Activated CD8-positive, alpha-beta memory T cell treated with anti-CD3 and anti-CD28 coated beads, Interleukin-2, amount 50 U/mL, for 24 hours (primary cell): Measurements from ENCODE around the gene RUFY2.
"Not testable (repeated sequence)": the region's sequence is repeated elsewhere in the genome, so short reads cannot be mapped to it uniquely, and the experiment has no call there.

Source experiments
- DNase-seq: peaks from one replicate; pipeline ENCODE4 v3.0.0-alpha.2; 2020; ENCODE audit errors: extremely low read depth

RUFY2 gene, protein sequence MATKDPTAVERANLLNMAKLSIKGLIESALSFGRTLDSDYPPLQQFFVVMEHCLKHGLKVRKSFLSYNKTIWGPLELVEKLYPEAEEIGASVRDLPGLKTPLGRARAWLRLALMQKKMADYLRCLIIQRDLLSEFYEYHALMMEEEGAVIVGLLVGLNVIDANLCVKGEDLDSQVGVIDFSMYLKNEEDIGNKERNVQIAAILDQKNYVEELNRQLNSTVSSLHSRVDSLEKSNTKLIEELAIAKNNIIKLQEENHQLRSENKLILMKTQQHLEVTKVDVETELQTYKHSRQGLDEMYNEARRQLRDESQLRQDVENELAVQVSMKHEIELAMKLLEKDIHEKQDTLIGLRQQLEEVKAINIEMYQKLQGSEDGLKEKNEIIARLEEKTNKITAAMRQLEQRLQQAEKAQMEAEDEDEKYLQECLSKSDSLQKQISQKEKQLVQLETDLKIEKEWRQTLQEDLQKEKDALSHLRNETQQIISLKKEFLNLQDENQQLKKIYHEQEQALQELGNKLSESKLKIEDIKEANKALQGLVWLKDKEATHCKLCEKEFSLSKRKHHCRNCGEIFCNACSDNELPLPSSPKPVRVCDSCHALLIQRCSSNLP

DNA sequence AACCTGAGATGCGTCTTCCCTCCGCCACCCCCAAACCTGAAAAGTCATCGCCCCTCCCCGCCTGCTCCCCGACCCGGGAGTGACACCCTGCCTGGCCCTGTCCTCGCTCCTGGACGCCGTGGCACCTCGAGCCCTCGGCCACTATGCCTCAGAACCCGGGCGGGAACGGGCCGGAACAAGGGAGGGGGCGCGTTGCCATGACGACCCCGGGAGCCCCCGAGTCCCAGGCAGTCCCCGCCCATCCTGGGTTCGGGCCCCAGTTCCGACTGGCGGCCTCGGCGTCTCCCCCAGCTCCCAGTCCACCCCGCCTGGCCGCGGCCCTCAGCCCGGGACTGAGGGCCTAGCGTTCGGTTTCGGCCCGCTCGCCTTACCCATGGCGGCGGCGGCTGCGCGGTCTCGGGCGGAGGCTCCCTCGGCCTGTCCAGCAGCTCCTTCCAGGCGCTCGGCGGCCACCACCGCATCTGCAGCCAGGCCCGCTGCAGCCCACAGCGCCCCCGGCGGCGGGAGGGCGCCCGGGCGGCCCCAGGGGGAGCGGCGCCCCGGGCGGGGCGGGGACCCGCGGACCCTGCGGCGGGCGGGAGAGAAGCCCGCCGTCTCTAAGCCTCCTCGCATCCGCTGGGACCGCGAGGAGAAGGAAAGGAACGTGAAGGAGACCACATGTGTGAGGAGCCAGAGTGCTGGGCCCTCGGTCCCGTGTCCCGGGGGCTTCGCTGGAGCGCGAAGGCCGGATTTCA, at the start of gene RUFY2:
RUFY2 (minus strand) TSS at position 463 of the 734 bp plus-strand sequence; CDS start at position 375, 88 bp downstream.
- DNase-seq, result peak; percentile 28

DNA sequence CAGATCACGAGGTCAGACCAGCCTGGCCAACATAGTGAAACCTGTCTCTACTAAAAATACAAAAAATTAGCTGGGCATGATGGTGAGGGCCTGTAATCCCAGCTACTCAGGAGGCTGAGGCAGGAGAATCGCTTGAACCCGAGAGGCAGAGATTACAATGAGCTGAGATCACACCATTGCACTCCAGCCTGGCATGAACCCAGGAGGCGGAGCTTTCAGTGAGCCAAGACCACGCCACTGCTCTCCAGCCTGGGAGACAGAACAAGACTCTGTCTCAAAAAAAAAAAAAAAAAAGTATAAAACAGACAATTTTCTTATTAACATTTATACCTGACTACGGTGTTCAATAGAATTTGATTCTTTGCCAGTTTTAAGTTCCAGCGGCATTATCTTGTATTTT, 42.6 kb upstream of the RUFY2 start:
- DNase-seq, result not testable (repeated sequence)

DNA sequence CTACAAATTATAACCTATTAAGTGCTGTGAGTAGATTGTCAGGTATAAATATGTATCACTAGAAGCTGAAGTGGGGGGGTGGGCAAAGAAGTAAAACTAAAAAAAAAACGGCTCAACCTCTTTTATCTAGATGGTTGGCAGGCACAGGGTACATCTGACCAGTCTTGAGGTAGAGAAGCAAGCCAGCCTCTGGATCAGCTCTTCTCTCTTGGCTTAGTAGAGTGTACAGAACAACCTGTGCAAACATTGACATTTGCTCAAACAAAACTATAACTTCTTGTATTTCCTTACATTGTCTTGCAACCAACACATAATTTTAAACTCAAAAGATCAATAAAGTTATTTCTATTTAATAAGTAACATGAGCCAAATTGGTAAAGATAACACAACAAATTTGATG, 39.1 kb upstream of the RUFY2 start:
- DNase-seq, result no peak

DNA sequence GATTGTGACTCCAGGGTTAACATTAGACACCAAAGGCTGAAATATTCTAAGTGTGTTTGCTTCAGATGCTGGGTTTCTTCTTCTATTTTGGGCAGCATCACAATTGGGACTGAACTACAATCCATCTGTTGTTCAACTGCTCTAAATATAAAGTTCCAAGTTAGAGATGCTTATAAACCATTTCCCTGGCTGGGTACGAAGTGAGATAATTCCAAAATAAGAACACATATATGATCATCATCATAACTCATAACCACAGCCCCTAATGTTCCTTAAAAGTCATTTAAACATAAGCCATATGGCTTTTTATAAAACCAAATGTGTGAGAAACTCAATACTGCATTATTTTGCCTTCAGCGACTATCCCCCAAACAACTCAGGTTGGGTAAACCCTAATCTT, 35.9 kb upstream of the RUFY2 start:
- DNase-seq, result no peak

DNA sequence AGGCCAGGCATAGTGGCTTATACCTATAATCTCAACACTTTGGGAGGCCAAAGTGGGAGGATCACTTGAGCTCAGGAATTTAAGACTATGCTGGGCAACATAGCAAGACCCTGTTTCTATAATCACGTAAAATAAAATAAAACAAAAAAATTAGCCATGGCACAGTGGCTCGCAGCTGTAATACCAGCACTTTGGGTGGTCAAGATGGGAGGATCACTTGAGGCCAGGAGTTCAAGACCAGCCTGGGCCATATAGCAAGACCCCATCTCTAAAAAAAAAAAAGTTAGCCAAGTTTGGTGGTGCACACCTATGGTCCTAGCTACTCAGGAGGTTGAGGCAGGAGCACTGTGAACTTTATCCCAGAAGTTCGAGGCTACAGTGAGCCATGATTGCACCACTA, 33.8 kb upstream of the RUFY2 start:
- no peak for DNase-seq

DNA sequence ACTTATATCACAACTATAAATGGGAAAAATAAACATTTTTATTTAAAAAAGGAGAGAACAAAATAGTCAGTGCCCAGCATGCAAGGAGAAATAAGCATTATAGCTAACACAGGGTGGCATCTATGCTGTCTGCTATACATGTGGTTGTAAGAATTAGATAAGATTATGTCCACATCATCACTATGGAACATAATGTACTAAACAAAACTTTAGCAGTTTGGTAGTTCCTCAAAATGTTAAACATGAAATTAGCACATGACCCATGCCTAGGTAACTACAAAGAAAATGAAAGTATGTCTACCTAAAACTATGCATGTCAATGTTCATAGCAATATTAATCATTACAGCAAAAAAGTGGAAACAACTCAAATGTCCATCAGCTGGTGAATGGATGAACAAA, 28.7 kb upstream of the RUFY2 start:
- no peak for DNase-seq

DNA sequence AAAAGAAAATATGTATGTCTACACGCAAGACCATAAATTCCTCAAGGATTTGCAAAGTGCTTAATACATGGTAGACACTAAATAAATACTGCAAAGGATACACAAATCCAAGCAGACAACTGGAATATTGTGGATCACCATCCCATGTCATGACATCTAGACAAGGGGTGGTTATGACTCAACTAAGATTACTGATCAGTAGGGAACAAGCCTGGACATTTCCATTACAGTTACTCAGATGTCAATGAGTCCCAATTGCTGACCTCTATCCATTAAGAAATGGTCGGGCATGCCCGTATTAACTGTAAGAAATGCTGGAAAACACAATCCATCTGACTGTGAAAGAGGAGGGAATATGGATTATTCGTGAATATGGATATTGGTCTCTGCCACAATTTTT, 27.6 kb upstream of the RUFY2 start:
- DNase-seq, result no peak

DNA sequence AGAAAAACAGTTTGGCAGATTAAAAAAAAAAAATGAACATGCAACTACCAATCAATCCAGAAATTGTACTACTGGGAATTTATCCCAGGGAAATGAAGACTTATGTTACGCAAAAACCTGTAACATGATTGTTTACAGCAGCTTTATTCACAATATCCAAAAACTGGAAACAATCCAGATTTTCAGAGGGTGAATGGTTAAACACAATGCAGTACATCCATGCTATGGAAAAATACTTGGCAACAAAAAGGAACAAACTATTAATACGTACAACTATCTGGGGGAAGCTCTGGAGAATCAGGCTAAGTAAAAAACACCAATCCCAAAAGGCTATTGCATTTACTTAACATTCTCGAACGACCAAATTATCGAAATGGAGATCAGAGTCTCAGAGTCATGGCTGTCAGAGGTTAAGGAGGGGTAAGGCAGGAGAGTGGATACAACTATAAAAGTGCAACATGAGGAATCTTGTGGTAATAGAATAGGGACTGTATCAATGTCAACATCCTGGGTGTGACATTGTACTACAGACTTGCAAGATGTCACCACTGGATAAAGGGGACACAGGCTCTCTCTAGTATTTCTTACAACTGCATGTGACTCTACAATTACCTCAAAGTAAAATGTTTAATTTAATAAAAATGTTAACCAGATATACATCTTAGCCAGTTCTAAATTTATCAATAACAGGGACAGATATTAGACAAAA, 21.5 kb upstream of the RUFY2 start:
- DNase-seq, result no peak

DNA sequence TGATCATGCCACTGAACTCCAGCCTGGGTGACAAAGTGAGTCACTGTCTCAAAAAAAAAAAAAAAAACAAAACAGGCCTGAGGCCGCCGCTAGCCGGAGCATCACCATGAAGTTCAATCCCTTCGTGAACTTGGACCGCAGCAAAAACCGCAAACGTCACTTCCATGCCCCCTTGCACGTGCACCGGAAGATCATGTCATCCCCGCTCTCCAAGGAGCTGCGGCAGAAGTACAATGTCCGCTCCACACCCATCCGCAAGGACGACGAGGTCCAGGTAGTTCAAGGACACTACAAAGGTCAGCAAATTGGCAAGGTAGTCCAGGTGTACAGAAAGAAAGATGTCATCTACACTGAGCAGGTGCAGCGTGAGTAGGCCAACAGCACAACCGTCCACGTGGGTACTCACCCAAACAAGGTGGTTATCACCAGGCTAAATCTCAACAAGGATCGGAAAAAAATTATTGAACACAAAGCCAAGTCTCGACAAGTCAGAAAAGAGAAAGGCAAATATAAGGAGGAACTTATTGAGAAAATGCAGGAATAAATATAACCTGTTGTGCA, 17.5 kb upstream of the RUFY2 start:
- DNase-seq, result no peak

DNA sequence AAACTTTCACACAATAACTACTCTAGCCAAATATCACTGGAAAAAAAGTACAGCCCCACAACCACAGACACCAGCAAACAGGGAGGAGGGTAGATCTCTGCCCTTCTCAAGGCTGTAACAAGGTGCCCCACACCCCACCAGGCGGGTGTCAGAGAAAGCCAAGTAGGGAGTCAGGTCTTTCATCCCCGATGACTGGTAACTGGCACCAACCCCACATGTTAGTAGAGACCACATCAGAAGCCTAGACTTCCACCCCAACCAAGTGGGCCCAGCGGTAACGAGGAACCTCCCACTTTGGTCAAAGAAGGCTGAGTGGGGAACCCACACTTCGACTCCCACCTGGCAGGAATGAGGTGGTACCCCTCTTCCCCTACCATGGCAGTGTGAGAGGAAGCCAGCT, 16.4 kb upstream of the RUFY2 start:
- peak; percentile 2 for DNase-seq

DNA sequence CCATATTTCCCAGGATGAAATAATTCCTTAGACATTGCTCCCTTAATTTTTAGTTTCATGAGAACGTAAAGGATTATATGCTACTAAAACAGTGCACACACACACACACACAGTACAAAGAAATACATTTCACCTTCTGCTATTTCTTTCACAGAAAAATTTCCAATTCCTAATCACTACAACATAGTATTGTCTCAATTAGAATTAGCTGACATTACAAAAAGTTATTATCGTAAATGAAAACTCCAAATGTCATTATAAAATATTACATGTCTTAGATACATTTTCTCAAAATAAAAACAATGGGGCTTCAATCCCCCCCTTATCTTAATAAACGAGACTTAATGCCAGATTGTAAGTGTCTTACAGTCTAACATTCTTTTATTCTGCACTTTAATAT, 12.3 kb upstream of the RUFY2 start:
- no peak for DNase-seq

DNA sequence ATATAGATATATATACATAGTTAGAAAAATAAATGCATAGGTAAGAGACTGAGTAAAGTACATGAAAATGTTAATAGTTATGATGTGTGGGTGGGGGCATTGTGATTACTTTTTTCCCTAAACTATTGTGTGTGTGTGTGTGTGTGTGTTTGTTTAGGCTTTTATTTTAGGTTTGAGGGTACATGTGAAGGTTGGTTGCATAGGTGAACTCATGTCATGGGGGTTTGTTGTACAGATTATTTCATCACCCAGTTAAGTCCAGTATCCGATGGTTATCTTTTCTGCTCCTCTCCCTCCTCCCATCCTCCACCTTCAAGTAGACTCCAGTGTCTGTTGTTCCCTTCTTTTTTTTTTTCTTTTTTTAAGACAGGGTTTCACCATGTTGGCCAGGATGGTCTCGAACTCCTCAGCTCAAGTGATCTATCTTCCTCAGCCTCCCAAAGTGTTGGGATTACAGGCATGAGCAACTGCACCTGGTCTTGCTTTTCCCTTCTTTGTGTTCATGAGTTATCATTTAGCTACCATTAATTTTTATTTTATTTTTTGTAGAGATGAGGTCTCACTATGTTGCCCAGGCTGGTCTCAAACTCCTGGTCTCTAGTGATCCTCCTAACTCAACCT, 1.9 kb upstream of the RUFY2 start:
- DNase-seq, result no peak

DNA sequence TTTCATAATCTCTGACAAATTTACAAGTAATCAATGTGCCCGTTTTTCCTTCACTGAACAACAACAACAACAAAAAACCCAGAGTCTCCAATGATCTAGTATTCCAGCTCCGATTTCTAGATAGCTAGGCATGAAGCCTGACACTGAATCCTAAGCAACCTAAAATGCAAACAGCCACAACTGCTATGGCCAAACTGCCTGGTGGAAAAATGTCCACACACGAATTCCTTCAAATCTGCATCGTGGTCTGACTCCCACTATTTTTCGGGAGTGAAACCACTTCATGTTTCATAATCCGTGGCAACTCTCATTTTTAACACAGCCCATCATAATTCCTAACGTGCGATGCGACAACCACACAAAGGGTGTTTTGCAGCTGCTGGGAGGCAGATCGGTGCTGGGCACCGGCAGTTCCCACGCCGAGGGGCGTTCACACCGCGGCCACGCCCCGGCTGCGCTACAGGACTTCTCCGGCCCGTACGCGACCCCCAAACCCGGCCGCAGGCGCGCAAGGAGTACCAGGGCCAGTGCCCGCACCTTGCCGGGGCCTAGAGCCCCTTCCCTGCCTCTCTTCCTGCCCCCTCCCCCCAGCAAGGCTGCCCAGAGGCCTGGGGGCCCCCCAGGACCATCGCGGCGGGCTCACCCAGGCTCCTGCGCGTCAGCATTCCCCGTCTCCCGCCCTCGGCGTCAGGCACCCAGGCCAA, 814 bp downstream of the RUFY2 start:
- no peak for DNase-seq

DNA sequence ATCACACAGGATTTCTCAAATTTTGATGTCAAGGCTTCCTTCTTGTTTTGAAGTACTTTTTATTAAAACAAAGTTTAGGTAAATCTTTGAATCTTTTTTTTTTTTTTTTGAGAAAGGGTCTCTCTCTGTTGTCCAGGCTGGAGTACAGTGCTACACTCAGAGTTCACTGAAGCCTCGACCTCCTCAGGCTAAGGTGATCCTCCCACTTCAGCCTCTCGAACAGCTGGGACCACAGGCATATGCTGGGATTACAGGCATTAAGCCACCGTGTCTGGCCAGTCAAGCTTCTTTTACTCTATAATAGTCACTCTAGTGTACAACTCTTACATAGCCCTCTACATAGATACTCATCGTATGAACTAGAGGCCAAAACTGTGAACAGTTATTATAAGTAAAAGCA, 3.4 kb downstream of the RUFY2 start:
- DNase-seq, result no peak

DNA sequence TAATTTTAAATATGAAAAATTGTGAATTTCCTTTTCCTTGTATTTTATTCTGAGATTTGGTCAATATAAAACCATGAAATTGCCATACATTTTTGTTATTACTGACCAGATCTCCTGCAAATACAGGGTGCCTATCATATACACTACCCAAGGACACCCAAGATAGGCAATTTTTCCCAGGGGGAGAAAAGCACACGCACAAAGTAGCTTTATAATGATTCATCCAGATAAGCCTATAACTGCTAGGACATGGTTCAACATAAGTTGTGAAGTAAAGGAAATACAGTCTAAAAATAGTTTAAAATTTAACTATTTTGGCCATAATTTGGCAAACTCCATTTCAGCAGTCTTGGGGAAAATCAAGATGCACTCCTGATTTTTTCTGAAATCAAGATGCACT, 4.8 kb downstream of the RUFY2 start:
- DNase-seq, result no peak

DNA sequence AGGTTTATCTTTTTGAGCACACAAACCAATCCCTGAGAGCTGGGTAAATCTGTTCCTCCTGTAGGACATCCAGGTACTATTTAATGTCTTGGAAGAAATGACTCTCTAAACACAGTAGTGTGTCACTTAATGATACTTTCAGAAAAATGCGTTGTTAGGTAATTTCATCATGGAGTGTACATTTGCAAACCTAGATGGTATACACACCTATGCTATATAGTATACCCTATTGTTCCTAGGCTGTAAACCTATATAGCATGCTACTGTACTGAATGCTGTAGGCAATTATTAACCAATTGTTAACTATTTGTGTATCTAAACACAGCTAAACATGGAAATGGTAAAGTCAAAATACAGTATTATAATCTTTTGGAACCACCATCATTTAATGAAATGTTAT, 10.1 kb downstream of the RUFY2 start:
- no peak for DNase-seq

DNA sequence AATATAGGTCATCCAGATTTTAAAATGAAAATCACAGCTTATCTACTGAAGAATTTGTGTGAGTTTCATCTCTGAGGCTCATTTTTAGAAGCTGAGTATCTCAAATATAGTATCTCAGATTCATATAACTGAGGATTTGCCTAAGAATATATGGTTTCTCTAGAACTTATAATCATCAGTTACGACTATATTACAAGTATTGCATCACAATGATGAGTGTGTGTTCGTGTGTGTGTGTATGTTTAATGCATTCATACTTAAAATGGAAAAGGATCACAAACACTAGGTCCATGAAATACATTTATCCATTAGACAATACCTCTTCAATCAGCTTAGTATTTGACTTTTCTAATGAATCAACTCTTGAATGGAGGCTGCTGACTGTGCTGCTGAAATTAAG, 21.3 kb downstream of the RUFY2 start:
- DNase-seq, result no peak

DNA sequence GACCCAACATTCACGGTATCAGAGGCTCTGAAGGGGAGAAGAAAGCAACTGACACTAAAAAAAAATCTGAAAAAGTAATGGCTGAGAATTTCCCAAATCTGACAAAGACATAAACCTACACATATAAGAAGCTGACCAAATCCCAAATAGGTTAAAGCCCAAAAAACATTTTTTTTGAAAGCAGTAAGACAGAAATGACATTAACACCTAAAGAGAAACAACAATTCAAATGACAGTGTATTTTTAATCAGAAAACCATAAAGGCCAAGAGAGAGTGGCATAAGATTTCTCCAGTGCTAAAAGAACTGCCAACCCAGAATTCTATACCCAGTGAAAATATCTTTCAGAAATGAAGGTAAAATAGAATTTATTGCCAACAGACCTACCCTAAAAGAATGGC, 35.5 kb downstream of the RUFY2 start:
- DNase-seq, result no peak

DNA sequence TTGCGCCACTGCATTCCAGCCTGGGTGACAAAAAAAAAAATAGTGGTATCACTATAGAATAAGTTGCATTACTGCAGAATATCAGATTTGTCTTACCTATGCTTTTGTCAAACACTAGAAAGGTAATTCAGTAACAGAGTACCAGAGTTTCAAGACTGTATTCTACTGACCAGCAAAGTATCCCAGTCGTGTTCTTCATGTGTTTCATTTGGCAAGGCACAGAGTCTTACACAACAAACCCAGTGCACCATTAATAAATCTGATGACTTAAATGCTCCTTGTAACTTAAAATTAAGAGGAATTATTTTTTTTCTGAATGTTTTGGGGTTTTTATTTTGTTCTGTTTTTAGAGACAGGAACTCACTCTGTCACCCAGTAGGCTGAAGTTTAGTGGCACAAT, 40.0 kb downstream of the RUFY2 start:
- DNase-seq, result no peak

DNA sequence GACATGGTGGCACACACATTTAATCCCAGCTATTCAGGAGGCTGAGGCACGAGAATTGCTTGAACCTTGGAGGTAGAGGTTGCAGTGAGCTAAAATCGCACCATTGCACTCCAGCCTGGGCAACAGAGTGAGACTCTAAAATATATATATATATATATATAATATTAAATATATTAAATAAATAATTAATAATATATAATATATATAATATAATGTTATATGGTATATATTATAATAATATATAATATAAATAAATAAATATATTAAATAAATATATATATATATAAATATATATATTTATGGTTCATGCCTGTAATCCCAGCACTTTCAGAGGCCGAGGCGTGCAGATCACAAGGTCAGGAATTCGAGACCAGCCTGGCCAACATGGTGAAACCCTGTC, 40.5 kb downstream of the RUFY2 start:
- DNase-seq, result no peak

DNA sequence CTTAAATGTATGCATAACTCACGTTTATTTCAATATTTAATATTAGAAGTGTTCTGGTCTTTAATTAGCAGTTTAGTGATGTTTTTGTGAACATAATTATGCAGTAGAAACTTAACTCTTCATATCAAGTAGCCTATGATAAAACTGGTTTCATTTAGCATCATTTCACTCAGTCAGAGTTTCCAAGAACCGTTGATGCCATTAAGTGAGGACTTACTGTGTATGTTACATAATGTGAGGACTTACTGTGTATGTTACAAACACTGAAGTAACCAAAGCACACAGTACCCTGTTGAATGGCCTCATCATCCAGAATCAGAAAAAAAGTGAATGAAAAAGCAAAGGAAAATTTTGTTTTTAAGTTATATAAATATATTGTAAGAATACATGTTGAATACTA, 41.5 kb downstream of the RUFY2 start:
- no peak for DNase-seq
